ENCODE measurements around the gene SLC18B1.

The SLC18B1 gene

DNA sequence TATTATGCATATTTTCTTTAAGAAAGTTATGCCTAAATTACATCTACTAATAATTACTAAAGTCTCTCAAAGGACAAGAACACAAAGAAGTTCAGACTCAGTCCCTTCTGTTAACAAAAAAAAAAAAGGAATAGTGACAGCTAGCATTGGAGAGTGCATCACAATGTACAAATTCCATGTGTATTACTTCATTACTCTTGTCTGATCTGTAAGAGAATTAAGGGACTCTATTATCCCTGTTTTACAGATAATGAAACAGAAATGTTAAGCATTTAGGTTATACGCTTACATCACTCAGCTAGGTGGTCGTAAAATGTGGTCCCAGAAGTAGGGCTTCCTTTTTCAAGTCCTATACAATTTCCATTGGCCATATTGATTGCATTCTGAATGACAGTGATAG, 67.4 kb downstream of the SLC18B1 start:
- Histone ChIP-seq H3K27ac (ENCODE audit: low read length) (no peak overlapping the region), H3K36me3 (ENCODE audit: insufficient read depth, low read length) (no peaks in the 10 kb centered on the region)
- DNase-seq: no peak

DNA sequence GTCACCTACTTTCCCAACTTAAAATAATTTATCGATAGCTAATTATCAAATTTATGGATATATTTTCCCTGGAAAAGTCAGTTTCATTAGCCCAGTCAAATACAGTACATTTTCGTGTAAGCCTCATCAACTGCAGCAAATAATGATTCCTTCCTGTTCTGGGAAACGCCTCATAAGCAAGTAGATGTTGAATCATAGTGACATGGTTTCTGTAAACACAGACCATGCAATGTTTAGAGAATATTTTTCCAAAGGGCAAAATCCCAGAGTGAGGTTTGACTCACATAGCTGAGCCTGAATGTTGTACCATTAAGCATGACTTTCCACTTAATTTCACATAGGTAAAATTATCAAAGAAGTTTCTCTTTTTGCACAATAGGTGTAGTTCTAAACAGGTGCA, 67.9 kb downstream of the SLC18B1 start:
- no peaks in the 10 kb centered on the region for H4K20me1 ChIP-seq (ENCODE audit: insufficient read depth, low read length)
- no peak overlapping the region for H3K27ac ChIP-seq (ENCODE audit: low read length)
- DNase-seq (no peak), ATAC-seq (ENCODE audit: insufficient read depth, low read depth) (no peak)
- H3K9ac ChIP-seq (ENCODE audit: low read depth, low read length): no peak overlapping the region
- TF ChIP-seq EZH2 (IDR thresholded peaks at IDR 0.05; ENCODE audit: borderline replicate concordance, low read depth, low read length, severe bottlenecking): no peak
- TF ChIP-seq, protein P1, sequence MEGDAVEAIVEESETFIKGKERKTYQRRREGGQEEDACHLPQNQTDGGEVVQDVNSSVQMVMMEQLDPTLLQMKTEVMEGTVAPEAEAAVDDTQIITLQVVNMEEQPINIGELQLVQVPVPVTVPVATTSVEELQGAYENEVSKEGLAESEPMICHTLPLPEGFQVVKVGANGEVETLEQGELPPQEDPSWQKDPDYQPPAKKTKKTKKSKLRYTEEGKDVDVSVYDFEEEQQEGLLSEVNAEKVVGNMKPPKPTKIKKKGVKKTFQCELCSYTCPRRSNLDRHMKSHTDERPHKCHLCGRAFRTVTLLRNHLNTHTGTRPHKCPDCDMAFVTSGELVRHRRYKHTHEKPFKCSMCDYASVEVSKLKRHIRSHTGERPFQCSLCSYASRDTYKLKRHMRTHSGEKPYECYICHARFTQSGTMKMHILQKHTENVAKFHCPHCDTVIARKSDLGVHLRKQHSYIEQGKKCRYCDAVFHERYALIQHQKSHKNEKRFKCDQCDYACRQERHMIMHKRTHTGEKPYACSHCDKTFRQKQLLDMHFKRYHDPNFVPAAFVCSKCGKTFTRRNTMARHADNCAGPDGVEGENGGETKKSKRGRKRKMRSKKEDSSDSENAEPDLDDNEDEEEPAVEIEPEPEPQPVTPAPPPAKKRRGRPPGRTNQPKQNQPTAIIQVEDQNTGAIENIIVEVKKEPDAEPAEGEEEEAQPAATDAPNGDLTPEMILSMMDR (IDR thresholded peaks at IDR 0.05; ENCODE audit: borderline replicate concordance, extremely low read depth, low read length, poor library complexity, severe bottlenecking): no peak
- H3K36me3 ChIP-seq (ENCODE audit: insufficient read depth, low read length): no peaks in the 10 kb centered on the region
- H3K27me3 ChIP-seq (ENCODE audit: insufficient read depth, low read length, poor library complexity): no peaks in the 10 kb centered on the region
- no peak overlapping the region for H2AFZ ChIP-seq (ENCODE audit: low read depth, low read length)
- no peak overlapping the region for H3K4me3 ChIP-seq (ENCODE audit: low read depth in 1 of 2, low read length in 2 of 2)
- H3K4me1 ChIP-seq (ENCODE audit: insufficient read depth, low read length): no peaks in the 10 kb centered on the region
- H3K79me2 ChIP-seq (ENCODE audit: insufficient read depth, low read length): no peaks in the 10 kb centered on the region
- H3K4me2 ChIP-seq (ENCODE audit: insufficient read depth, low read length): no peak overlapping the region
- H3K9me3 ChIP-seq (ENCODE audit: insufficient read depth, low read length, severe bottlenecking): no peaks in the 10 kb centered on the region

More for the DNA sequence above, 67.4 kb downstream of the SLC18B1 start:
- Histone ChIP-seq H3K9me3 (ENCODE audit: insufficient read depth, low read length, severe bottlenecking) (no peaks in the 10 kb centered on the region), H4K20me1 (ENCODE audit: insufficient read depth, low read length) (no peaks in the 10 kb centered on the region), H3K4me3 (ENCODE audit: low read depth in 1 of 2, low read length in 2 of 2) (no peak overlapping the region), H3K27me3 (ENCODE audit: insufficient read depth, low read length, poor library complexity) (no peaks in the 10 kb centered on the region), H2AFZ (ENCODE audit: low read depth, low read length) (no peak overlapping the region), H3K4me2 (ENCODE audit: insufficient read depth, low read length) (no peak overlapping the region), H3K79me2 (ENCODE audit: insufficient read depth, low read length) (no peaks in the 10 kb centered on the region), H3K4me1 (ENCODE audit: insufficient read depth, low read length) (no peaks in the 10 kb centered on the region), H3K9ac (ENCODE audit: low read depth, low read length) (no peak overlapping the region)
- TF ChIP-seq, protein P1 (IDR thresholded peaks at IDR 0.05; ENCODE audit: borderline replicate concordance, extremely low read depth, low read length, poor library complexity, severe bottlenecking): no peak
- TF ChIP-seq EZH2 (IDR thresholded peaks at IDR 0.05; ENCODE audit: borderline replicate concordance, low read depth, low read length, severe bottlenecking): no peak
- ATAC-seq (ENCODE audit: insufficient read depth, low read depth): no peak

DNA sequence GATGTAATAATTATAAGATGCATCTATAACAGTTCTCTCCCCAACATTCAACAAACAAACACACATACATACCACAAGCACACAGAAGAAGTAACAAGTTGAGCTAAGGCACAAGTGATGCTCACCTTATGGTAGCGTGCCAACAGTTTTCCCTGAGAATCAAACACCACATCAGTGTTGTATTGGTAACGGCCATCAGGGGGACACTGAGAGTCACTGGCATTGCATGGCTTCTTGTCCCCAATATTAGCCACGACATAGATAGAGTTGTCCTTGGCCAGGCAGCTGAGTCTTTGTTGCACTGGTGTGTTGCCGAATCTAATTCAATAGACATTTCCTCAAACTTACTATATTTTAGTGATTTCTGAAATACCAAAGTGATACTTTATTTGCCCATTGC, 69.8 kb downstream of the SLC18B1 start:
- H3K27me3 ChIP-seq (ENCODE audit: insufficient read depth, low read length, poor library complexity): no peaks in the 10 kb centered on the region
- H3K4me3 ChIP-seq (ENCODE audit: low read depth in 1 of 2, low read length in 2 of 2): no peak overlapping the region
- H3K36me3 ChIP-seq (ENCODE audit: insufficient read depth, low read length): no peaks in the 10 kb centered on the region
- no peak overlapping the region for H2AFZ ChIP-seq (ENCODE audit: low read depth, low read length)
- no peaks in the 10 kb centered on the region for H3K79me2 ChIP-seq (ENCODE audit: insufficient read depth, low read length)
- TF ChIP-seq EZH2 (IDR thresholded peaks at IDR 0.05; ENCODE audit: borderline replicate concordance, low read depth, low read length, severe bottlenecking): no peak
- TF ChIP-seq, protein P1 (IDR thresholded peaks at IDR 0.05; ENCODE audit: borderline replicate concordance, extremely low read depth, low read length, poor library complexity, severe bottlenecking): peak; percentile 12
- H4K20me1 ChIP-seq (ENCODE audit: insufficient read depth, low read length): no peaks in the 10 kb centered on the region
- no peak overlapping the region for H3K9ac ChIP-seq (ENCODE audit: low read depth, low read length)
- H3K27ac ChIP-seq (ENCODE audit: low read length): no peak overlapping the region
- no peaks in the 10 kb centered on the region for H3K4me1 ChIP-seq (ENCODE audit: insufficient read depth, low read length)
- no peaks in the 10 kb centered on the region for H3K9me3 ChIP-seq (ENCODE audit: insufficient read depth, low read length, severe bottlenecking)
- no peak for DNase-seq
- no peak for ATAC-seq (ENCODE audit: insufficient read depth, low read depth)
- no peak overlapping the region for H3K4me2 ChIP-seq (ENCODE audit: insufficient read depth, low read length)

GRCh38 chr6:132726608-132726975, 71.8 kb downstream of the SLC18B1 start:
- TF ChIP-seq, protein P1 (IDR thresholded peaks at IDR 0.05; ENCODE audit: borderline replicate concordance, extremely low read depth, low read length, poor library complexity, severe bottlenecking): no peak
- no peak for TF ChIP-seq EZH2 (IDR thresholded peaks at IDR 0.05; ENCODE audit: borderline replicate concordance, low read depth, low read length, severe bottlenecking)
- Histone ChIP-seq H3K79me2 (ENCODE audit: insufficient read depth, low read length) (no peaks in the 10 kb centered on the region), H3K27ac (ENCODE audit: low read length) (no peak overlapping the region), H3K9me3 (ENCODE audit: insufficient read depth, low read length, severe bottlenecking) (no peaks in the 10 kb centered on the region), H2AFZ (ENCODE audit: low read depth, low read length) (no peak overlapping the region), H3K27me3 (ENCODE audit: insufficient read depth, low read length, poor library complexity) (no peaks in the 10 kb centered on the region), H4K20me1 (ENCODE audit: insufficient read depth, low read length) (no peaks in the 10 kb centered on the region), H3K9ac (ENCODE audit: low read depth, low read length) (no peak overlapping the region), H3K4me1 (ENCODE audit: insufficient read depth, low read length) (no peaks in the 10 kb centered on the region), H3K4me2 (ENCODE audit: insufficient read depth, low read length) (no peak overlapping the region), H3K4me3 (ENCODE audit: low read depth in 1 of 2, low read length in 2 of 2) (no peak overlapping the region), H3K36me3 (ENCODE audit: insufficient read depth, low read length) (no peaks in the 10 kb centered on the region)
- ATAC-seq (ENCODE audit: insufficient read depth, low read depth): no peak
- DNase-seq: no peak

All from DND-41 (cell line).